Left lung (tissue), 10 donors: ENCODE measurements around the gene ID2. TPM values are rescaled to one million over a fixed set of nuclear protein-coding genes. Genes with fewer than 3 reads are reported as not detected.

Experiments
- ATAC-seq: fragments of 200-7000 bp; cut with Tn5 transposase; one replicate; pipeline ENCODE4 v1.9.1; 2020; ENCODE audit warnings: moderate library complexity
- DNase-seq, 4 donors: peaks; one replicate each; pipeline ENCODE4 v3.0.0-alpha.2; 2013 to 2020
- H3K27ac ChIP-seq, 2 donors: fragments of 200-600 bp; sonication (generic) in 1 of 2; one replicate each; pipeline versions ENCODE4 v1.5.0 to v1.8.0; 2020 to 2021
- H3K27me3 ChIP-seq, 2 donors: fragments of 200-600 bp; sonication (generic) in 1 of 2; one replicate each; pipeline versions ENCODE4 v1.5.0 to v1.8.0; 2020 to 2021
- H3K36me3 ChIP-seq, 2 donors: fragments of 200-600 bp; sonication (generic) in 1 of 2; one replicate each; pipeline versions ENCODE4 v1.5.0 to v1.8.0; 2020 to 2021
- H3K4me1 ChIP-seq, 2 donors: fragments of 200-600 bp; one replicate each; pipeline ENCODE4 v1.8.0; 2021
- H3K4me3 ChIP-seq, 2 donors: fragments of 200-600 bp; sonication (generic) in 1 of 2; one replicate each; pipeline versions ENCODE4 v1.5.0 to v1.8.0; 2020 to 2021; ENCODE audit warnings: mild to moderate bottlenecking in 1 of 2
- H3K9me3 ChIP-seq, 2 donors: fragments of 200-600 bp; sonication (generic) in 1 of 2; one replicate each; pipeline versions ENCODE4 v1.5.0 to v1.8.0; 2020 to 2021
- intact Hi-C, 2 donors: fragments of 100-400 bp; cut with DNase I; formaldehyde crosslinking; loops; one replicate each; pipeline versions ENCODE4 v1.11.2 to v1.14.2; 2022
- polyA plus RNA-seq, 6 donors: library from polyadenylated mRNA; unstranded; fragments of 120-200 nt; gene quantifications; one replicate each; pipeline ENCODE4 v1.2.1, GENCODE V29; 2013; ENCODE audit not compliant: insufficient read length in 6 of 6
- total RNA-seq, 2 donors: library from RNA; stranded (reverse); fragmentation: NEBNext Ultra II Directional; extraction: Animal tissue kit (Norgen Biotek cat#: 25700); gene quantifications; one replicate each; pipeline ENCODE4 v1.2.1, GENCODE V29; 2021
- TF ChIP-seq, protein P1 (sequence below), 2 donors: fragments of 200-600 bp; sonication (generic) in 1 of 2; IDR thresholded peaks; one replicate each; pipeline versions ENCODE4 v1.5.0 to v1.8.0; 2021; ENCODE audit warnings: antibody characterized with exemption in 2 of 2
- donor health status: DM: no; HTN: yes; CAD: no.
- donor health status: DM: no; HTN: no; CAD: no.

Gene ID2
- total and polyA plus RNA-seq, 8 donors = 67.5 to 499 (median 347) TPM

DNA sequence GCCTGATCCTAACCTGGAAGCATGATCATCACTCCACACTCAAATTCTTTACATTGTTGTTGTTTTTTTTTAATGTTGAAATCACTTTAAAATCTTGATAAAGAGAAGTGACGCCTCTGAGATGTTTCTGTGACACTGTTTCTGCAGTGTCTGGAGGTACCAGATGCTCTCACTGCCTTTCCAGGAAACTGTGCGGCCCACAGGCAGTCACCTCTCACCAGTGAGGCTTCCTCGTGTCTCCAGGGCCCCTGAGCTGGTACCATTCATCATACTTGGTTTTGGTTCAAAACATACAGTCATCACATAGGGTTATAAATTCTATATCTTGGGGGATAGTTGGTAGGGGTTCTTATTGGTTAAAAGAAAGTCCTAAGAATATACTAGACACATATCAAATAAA, 10.1 kb upstream of the ID2 start:
- DNase-seq = no peak
- Histone ChIP-seq H3K36me3 (no peaks in the 10 kb centered on the region), H3K4me3 (no peak overlapping the region), H3K27me3 (peaks cover 0 to 22% of the 10 kb centered on the region in 2 donors), H3K9me3 (peaks cover 0 to 12% of the 10 kb centered on the region in 2 donors), H3K27ac (no peak overlapping the region), H3K4me1 (peaks cover 5 to 9% of the 10 kb centered on the region in 2 donors)
- TF ChIP-seq, protein P1, sequence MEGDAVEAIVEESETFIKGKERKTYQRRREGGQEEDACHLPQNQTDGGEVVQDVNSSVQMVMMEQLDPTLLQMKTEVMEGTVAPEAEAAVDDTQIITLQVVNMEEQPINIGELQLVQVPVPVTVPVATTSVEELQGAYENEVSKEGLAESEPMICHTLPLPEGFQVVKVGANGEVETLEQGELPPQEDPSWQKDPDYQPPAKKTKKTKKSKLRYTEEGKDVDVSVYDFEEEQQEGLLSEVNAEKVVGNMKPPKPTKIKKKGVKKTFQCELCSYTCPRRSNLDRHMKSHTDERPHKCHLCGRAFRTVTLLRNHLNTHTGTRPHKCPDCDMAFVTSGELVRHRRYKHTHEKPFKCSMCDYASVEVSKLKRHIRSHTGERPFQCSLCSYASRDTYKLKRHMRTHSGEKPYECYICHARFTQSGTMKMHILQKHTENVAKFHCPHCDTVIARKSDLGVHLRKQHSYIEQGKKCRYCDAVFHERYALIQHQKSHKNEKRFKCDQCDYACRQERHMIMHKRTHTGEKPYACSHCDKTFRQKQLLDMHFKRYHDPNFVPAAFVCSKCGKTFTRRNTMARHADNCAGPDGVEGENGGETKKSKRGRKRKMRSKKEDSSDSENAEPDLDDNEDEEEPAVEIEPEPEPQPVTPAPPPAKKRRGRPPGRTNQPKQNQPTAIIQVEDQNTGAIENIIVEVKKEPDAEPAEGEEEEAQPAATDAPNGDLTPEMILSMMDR (IDR thresholded peaks at IDR 0.05) = no peak
- intact Hi-C loops = no loop called here
- no peak for ATAC-seq

DNA sequence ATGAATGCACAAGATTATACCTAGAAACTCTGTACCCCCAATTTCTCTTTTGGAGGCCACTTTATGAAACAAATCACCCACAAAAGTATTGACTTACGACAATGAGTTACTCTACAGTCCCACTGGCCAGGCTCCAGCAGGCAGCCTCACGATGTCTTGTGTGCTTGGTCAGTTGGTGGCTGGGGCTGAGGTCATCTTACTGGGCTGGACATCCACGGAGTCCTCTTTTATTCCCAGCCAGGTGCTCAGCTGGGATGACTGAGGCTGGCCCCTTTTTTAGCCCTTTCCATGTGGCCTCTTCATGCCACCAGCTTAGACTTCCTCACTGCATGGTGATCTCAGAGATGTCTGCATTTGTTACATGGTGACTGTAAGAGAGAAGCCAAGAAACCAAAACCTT, 8.9 kb upstream of the ID2 start:
- TF ChIP-seq, protein P1 (IDR thresholded peaks at IDR 0.05) = no peak
- peaks cover 0 to 33% of the 10 kb centered on the region in 2 donors for H3K27me3 ChIP-seq
- ATAC-seq (no peak), DNase-seq (no peak)
- no peaks in the 10 kb centered on the region for H3K36me3 ChIP-seq
- no peak overlapping the region for H3K4me3 ChIP-seq
- no peak overlapping the region for H3K27ac ChIP-seq
- H3K4me1 ChIP-seq = peaks cover 12 to 20% of the 10 kb centered on the region in 2 donors
- peaks cover 0 to 12% of the 10 kb centered on the region in 2 donors for H3K9me3 ChIP-seq
- intact Hi-C loops = no loop called here

DNA sequence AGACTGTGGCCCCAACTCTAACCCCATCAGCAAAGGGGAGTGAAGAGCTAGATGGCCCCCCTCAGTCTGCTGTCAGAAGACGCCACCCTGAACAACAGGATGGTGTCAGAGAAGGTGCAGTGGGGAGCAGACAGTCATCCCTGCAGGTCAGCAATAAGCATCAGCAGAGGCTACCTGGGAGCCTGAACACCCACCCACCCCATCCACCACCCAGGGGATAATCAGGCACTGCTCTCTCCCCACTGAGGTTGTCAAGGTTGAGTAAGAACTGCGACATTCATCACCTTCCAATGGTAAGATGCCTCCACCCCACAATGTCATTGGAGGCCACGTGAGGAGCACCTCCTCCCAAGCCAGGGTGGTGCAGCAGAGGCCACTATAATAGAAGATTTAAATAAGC, 8.5 kb upstream of the ID2 start:
- ATAC-seq (no peak), DNase-seq (no peak)
- Histone ChIP-seq H3K27ac (no peak overlapping the region), H3K4me1 (peaks cover 14 to 25% of the 10 kb centered on the region in 2 donors), H3K27me3 (peaks cover 0 to 37% of the 10 kb centered on the region in 2 donors), H3K4me3 (no peak overlapping the region), H3K9me3 (peaks cover 0 to 12% of the 10 kb centered on the region in 2 donors), H3K36me3 (no peaks in the 10 kb centered on the region)
- TF ChIP-seq, protein P1 (IDR thresholded peaks at IDR 0.05) = no peak
- intact Hi-C loops = no loop called here

DNA sequence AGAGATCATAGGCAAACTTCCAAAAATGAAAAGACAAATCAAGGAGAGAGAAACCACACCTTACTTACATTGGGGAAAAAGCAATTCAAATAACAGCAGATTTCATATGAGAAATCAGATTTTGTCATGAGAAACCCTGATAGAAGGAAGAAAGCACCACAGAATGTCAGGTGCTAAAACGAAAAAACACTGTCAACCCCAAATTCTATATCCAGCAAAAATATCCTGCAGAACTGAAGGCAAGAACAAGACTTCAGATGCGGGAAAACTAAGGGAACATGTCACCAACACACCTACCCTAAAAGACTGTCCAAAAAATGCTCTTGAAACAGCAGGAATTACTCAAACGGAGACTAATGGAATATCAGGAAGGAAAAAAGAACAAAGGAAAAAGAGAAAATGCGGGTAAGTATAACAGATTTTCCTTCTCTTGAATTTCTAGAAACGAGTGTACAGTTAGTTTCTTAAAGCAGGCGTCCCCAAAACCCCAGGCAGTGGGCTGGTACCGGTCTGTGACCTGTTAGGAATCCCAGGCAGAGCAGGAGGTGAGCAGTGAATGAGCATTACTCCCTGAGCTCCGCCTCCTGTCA, 7.3 kb upstream of the ID2 start:
- ATAC-seq (no peak), DNase-seq (no peak)
- TF ChIP-seq, protein P1 (IDR thresholded peaks at IDR 0.05) = no peak
- Histone ChIP-seq H3K4me3 (no peak overlapping the region), H3K27me3 (peaks cover 0 to 43% of the 10 kb centered on the region in 2 donors), H3K27ac (no peak overlapping the region), H3K9me3 (peaks cover 0 to 12% of the 10 kb centered on the region in 2 donors), H3K4me1 (peaks cover 14 to 33% of the 10 kb centered on the region in 2 donors), H3K36me3 (no peaks in the 10 kb centered on the region)
- intact Hi-C loops = no loop called here

DNA sequence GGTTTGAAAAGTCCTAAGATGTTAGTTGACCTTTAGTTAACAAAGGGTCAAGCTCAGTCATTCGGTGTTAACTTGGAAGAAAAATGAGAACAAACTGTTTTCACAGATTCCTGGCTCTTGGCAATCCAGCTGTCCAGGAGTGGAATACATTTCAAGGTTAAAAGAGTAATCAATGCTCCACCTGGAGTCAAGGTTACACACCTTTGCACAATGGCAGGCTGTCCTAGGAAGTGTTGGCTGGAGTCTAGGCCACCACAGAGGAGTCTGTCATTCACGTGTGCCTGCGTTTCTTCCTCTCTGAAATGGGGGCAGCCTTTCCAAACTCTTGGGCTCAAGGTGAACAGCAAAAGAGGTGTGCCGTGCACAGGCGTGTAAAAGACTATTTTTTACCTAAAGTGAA, 6.3 kb upstream of the ID2 start:
- intact Hi-C loops = no loop called here
- TF ChIP-seq, protein P1 (IDR thresholded peaks at IDR 0.05) = no peak
- Histone ChIP-seq H3K4me1 (peaks cover 23 to 43% of the 10 kb centered on the region in 2 donors), H3K9me3 (peaks cover 0 to 12% of the 10 kb centered on the region in 2 donors), H3K27ac (no peak overlapping the region), H3K27me3 (peaks cover 0 to 43% of the 10 kb centered on the region in 2 donors), H3K36me3 (no peaks in the 10 kb centered on the region), H3K4me3 (no peak overlapping the region)
- DNase-seq (no peak), ATAC-seq (no peak)
